H4 (cell line): ENCODE measurements around the gene FSIP2. TPM values are rescaled to one million over a fixed set of nuclear protein-coding genes. Genes with fewer than 3 reads are reported as not detected.

ENCODE experiments used
- DNase-seq: peaks from one replicate; pipeline ENCODE4 v3.0.0-alpha.2; 2015; ENCODE audit warnings: low spot score
- total RNA-seq: library from RNA; depleted of rRNA; stranded (reverse); fragments of >200 nt; shearing (Covaris generic); gene quantifications from 2 replicates; pipeline ENCODE4 v1.2.3, GENCODE V29; 2014; rRNA removed

Gene FSIP2, protein sequence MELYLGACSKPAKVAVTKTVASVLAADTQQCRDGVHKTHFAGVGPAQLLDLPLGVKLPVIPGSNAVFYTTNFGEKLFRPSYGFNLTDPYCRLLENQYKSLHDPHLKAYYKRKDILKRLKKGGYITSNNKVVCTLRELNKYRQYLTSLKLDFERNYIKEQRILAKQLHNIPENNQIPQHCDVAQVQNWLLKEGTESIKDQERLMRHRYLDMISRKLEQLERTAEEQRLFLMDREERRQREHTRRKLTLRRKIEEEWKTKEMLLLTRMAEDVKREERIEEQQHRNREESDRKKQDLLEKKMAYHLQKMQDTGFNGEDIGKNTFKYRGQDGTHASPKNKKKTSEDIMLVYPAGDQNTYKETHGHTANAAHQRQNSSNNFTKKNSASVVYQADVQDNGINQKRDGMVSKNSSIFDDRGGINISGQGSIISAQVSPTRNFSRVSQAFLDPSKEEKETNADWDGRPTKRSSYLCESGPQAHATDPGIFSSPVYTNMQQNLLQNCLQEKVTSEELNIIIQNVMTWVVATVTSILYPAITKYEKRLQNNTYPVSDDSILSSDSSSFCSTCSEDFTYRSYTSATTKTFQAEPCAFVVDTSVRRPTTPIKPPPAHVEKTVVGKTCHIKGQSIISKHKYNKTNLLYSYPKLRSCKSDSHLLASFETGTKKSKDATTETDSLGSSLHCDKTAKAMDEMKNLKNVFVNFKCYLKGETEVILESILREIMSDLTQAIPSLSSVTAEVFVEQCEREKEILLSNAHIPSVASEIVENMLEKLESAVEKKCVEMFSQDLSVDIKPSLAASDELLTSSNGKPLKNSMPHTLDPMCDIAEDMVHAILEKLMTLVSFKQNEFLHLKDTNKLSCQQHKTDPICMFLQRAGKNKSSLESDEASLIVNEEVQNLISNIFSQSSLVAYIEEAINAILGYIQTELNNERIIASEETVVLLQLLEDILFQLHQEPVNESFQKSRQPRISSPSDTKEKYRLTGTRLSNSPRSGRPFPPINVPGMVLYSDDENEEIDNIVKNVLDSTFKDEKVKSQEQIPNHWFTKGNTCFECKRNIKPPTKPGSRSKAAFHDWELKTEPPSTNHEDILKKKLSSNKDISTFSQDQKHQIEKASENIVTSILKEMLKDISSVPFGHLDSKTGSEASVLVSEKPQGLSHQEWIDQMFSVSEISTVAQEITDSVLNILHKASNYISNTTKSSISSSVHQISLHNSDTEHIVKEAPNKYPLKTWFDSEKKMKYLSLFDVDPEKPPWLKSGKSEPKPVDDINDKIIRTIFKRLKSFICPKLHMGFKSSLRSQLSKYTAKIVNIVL (N-terminal part only)
- under 0.01 TPM in 2 replicates for total RNA-seq

GRCh38 chr2:185738679-185739472 is at the start of gene FSIP2:
FSIP2 (plus strand) TSS chr2:185738804; CDS start chr2:185738895, 91 bp downstream.
- DNase-seq: no peak

GRCh38 chr2:185689906-185690539 is 48.6 kb upstream of the FSIP2 start:
- DNase-seq: no peak

GRCh38 chr2:185695711-185696235 is 42.8 kb upstream of the FSIP2 start:
- no peak for DNase-seq

DNA sequence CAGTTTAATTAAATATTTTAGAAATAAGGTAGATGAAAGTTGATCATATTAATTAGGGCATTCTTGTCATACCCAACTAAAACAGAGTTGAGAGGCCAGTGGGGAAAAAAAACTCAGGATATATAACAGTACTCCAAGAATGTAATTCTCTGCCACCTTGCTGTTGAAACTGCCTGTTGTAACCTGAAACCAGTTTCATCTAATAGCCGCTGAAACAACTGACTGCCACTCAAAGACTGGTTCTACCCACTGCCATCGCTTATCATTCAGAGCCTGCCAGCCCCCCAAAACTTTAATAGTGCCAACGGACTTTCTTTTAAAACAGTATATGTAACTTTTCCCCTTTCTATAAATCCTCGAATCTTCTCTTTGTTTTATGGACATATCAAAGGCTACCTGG is 37.7 kb upstream of the FSIP2 start:
- no peak for DNase-seq

DNA sequence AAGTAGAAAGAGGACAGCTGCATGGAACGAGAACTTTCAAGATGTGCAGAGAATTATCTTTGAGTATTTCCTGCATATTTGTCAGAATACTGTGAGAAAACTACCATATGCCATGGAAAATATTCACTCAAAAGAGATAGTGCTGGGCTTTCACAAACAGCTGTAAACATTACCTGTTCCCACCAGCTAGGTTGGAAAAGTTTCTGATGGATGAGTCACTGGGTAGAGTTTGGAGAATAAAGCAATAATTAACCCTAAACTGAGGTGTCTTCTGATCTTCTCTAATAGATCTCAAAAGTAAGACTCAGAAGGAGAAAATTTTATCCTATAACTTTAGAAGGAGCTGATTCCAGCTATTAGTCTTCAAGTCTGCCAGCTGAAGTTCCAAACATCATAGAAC is 3.9 kb upstream of the FSIP2 start:
- no peak for DNase-seq

GRCh38 chr2:185736210-185736609 is 2.4 kb upstream of the FSIP2 start:
- no peak for DNase-seq

GRCh38 chr2:185745864-185746859 is 7.6 kb downstream of the FSIP2 start:
- no peak for DNase-seq

DNA sequence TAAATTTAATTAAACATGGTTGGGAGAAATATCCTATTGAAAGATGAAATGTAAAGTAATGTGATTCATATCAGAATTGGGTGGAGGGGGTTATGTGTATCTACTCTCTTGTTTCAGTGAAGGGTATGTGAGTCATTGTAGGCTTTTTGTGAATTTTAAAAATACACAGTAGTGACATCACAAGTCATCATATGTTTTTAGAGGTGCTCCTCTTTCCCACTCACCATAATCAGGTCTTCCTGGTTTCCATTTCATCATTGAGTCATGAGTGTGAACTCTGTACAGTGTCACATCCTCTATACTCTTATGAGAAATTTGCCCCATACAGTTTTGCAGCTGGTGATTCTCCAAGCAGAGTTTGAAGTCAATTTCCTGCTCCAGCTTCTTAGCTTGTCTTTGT is 18.8 kb downstream of the FSIP2 start:
- no peak for DNase-seq

GRCh38 chr2:185771396-185771795 is 32.8 kb downstream of the FSIP2 start:
- no peak for DNase-seq

DNA sequence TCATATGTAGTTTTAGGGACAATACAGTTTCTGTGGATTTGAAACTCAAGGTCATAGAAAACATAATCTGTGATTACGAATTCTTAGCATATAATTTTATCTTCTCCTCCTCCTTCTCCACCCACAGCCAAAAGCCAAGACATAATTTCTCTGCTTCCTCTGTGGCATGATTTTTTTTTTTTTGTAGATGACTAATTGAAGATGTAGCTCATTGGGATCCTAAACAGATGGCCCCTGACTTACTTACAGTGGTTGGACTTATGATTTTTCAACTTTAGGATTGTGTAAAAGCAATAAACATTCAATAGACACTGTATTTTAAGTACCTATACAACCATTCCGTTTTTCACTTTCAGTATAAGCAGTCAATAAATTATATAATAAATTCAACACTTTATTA is 42.3 kb downstream of the FSIP2 start:
- DNase-seq: no peak

GRCh38 chr2:185782223-185782769 is 43.7 kb downstream of the FSIP2 start:
- DNase-seq: no peak

DNA sequence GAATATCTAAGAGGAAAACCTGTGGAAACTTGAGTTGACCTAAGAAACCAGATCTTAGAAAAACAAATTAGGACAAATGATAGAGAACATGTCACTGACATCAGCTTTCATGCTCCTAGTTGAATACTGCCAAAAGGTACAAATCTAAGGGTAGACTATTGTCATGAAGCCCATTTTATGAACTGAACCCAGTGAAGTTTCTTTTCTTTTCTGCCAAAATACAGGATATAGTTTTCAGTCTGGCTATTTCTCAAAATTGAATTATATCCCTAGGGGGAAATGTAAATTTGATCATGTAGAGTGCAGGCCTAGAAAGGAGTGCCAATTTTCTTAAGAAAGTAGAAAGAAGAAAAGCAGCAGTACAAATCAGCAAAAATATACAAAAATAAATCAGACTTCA is 46.6 kb downstream of the FSIP2 start:
- DNase-seq: no peak

- DNase-seq: no peak
Measured at GRCh38 chr2:185785851-185786473, 47.4 kb downstream of the FSIP2 start.

GRCh38 chr2:185787227-185788145 is 48.9 kb downstream of the FSIP2 start:
- peak; percentile 5 for DNase-seq

- DNase-seq: no peak
Measured at GRCh38 chr2:185790361-185790760, 51.8 kb downstream of the FSIP2 start.

DNA sequence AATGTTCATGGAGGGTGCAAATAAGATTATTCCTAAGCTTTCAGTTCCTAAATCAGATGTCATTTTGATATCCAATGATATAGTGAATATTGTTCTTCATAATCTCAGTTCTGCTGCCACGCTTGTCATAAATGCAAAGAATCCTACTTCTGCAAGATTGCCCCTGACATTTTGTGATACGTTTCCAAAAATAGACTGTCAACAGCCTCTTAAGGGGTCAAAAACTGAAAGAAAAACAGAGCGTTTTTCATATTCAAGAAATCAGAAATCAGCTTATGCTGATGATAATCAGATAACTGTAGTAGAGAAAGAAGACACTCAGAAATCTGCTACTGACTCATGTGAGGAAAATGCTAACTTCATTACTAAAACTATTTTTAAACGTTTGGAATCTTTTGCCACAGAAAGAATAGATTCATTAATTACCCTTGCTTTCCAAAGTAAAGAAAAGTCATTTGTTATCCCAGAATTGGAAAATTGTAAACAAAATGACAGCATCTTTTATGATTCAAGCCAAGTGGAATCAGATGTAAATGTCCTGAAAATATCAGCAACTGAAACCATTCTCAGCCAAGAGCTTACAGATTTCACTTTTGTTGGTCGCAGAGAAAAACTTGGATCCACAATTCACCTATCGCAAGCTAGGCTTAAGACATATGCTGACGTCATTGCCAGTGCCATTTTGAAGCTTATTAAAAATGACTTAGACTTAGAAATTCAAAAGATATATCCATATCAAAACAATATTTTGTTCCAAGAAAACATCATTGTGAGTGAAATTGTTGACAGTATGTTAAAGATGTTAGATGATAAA is 55.1 kb downstream of the FSIP2 start:
- no peak for DNase-seq
